ENCODE measurements around the gene CISH.

Gene CISH

DNA sequence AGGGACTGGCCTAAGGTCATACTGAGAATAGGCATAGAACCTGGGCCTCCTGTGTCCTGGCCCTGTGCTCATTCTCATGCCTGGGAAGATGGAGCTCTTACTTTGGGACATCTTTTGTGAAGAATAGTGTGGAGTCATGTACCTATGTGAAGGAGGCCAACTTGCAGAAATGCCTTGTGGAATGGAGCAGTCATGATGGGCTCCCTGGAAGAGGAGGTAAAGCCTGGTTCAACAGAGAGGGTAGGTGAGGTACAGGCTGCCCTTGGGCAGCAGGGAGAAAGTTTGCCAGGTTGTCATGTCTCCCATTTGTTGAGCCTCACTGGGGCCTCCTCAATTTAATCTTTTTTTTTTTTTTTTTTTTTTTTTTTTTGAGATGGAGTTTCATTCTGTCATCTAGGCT lies 23.5 kb upstream of the CISH start:
- no peak for DNase-seq

GRCh38 chr3:50633230-50633790 lies 21.7 kb upstream of the CISH start:
- no peak for DNase-seq

DNA sequence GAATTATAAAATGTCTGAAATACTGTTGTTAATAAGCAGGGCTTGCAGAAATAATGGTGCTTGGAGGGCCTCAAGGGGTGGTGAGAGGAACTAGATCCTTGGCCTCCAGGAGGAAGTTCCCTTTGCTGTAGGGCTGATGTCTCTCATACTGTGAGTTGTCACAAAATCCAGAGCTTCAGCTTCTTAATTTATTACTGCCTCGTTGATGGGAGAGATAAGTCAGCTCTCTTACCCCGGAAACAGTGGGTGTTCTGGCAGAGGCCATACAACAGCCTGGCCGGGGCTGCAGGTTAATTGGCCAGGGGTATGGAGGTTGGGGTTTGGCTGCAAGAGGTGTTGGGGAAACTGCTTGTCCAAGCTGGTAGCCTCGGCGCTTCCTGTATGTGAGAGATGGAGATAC lies 20.9 kb upstream of the CISH start:
- DNase-seq: no peak

GRCh38 chr3:50630877-50631276 lies 19.3 kb upstream of the CISH start:
- DNase-seq: no peak

DNA sequence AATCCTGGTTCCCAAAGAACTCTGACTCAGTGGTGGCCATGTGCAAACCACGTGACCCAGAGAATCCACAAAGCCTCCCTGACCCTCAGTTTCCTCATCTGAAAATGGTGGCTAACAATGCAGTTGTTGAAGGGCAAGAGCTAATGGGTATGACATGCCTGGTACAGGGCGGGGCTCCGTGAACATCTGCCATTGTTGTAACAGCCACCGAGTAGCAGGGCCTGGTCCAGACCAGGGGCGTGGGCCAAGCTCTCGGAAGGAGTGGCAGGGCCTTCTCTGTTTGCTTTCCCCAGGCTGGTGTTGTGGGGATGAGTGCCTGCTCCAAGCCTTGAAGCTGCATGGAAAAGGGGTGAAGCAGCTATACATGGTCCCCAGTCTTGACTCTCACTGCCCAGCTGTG lies 18.8 kb upstream of the CISH start:
- no peak for DNase-seq

DNA sequence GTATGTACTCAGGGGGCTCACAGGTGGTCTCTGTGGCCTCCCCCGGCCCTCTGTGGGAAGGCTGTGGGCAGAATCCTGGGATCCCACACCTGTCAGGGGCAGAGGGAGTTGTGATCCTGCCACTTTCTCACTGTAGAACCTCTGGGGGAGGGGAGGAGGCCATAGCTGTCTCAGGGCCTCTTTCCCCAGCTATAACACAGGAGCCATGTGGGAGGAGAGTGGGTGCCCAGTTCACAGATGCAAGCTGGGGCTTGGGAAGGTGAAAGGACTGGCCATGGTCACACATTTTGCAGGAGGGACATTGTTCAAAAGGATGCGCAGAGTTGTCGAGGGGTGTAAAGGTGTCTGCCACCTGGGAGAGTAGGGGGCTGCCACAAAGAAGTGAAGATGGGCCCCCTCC lies 17.0 kb upstream of the CISH start:
- DNase-seq: no peak

GRCh38 chr3:50627407-50628051 lies 16.0 kb upstream of the CISH start:
- peak in 1 of 2 donors; percentile 74 for DNase-seq

GRCh38 chr3:50626401-50626800 lies 14.8 kb upstream of the CISH start:
- no peak for DNase-seq

GRCh38 chr3:50625231-50626182 lies 13.9 kb upstream of the CISH start:
- DNase-seq: no peak

GRCh38 chr3:50624634-50625033 lies 13.1 kb upstream of the CISH start:
- no peak for DNase-seq

GRCh38 chr3:50623840-50624474 lies 12.4 kb upstream of the CISH start:
- DNase-seq: peak; percentile 28 to 65

- no peak for DNase-seq
These were observed 11.3 kb upstream of the CISH start for GRCh38 chr3:50622881-50623280.

- no peak for DNase-seq
These were observed 9.2 kb upstream of the CISH start for GRCh38 chr3:50620820-50621219.

- peak in 1 of 2 donors; percentile 58 for DNase-seq
These were observed 8.8 kb upstream of the CISH start for GRCh38 chr3:50620420-50620819.

GRCh38 chr3:50617911-50618481 lies 6.4 kb upstream of the CISH start:
- no peak for DNase-seq

GRCh38 chr3:50617096-50617791 lies 5.7 kb upstream of the CISH start, which contains the start of gene MAPKAPK3:
Gene MAPKAPK3, plus strand, starts transcription at chr3:50617151. Its CDS starts 415 bp downstream, at chr3:50617566.
- DNase-seq: peak; percentile 34 to 50

- DNase-seq: peak; percentile 94 to 97
These were observed 5.2 kb upstream of the CISH start for GRCh38 chr3:50616770-50617095.

- peak; percentile 83 to 88 for DNase-seq
These were observed 4.6 kb upstream of the CISH start for GRCh38 chr3:50616003-50616769.

DNA sequence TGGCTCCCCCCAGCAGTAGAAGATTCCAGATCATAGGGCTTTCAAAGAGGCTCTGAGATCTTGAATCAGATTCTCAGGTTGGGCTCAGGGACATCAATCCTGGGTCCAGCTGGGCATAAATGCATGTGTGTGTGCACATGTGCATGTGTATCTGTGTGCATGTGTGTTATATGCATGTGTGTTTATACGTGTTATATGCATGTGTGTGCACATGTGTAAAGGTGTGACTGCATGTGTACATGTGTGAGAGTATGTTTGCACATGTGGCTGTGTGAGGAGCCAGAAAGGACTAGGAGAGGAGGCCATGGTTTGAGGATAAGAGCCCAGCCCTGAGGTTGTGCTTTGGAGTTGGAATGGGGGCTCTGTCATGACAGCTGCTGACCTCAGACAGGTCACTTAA lies 3.6 kb upstream of the CISH start:
- DNase-seq: no peak

DNA sequence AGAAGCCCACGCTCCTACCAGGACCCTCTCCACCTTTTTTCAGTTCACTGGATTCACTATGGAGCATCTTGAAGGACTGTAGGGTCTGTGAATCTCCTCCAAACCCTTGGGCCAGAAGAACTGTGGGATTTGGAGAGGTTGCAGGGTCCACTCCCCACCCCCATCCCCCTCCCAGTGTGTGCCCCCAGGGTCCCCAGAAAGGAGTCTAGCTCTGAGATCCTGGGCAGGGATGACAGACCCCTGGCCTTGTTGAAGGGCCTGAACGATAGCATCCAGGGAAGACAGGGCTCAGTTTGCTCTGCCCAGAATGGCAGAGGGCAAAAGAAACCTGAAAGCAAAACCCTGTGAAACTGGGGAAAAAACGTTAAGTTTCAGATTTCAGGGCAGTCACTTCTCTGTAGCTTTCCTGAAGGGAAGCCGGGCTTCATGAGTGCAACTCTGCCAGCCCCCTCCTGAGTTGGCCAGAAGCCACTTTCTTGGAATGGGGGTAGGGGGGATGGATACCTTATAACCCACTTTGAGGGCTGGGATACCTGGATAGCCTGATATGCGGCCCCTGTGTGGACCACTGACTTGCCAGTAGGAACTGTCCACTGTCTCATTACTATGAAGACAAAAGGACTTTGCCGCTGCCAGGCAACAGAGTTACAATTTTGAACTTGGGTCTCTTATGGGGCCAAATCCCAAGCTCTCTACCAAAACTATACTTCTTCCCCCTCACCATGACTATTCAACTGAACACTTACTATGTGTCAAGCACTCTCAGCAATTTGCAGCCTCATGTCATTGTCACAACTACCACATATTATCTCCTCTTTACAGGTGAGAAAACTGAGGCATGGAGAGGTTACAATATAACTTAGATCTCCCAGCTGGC lies 1.6 kb upstream of the CISH start:
- DNase-seq: no peak
